T-cell (primary cell): ENCODE data around the gene ZSWIM8. TPM values are rescaled to one million over a fixed set of nuclear protein-coding genes. Genes with fewer than 3 reads are reported as not detected.

Source experiments
- ATAC-seq, 4 experiments: fragments of 200-7000 bp in 3 of 4; fragments of 150-1000 bp in 1 of 4; cut with Tn5 transposase; replicated peaks in 1 of 4; 1 replicate in 3 of 4; 2 replicates in 1 of 4; pipeline ENCODE4 v1.10.0; 2021; ENCODE audit warnings: moderate library complexity in 3 of 4, mild to moderate bottlenecking in 2 of 4, moderate number of reproducible peaks in 1 of 4
- CTCF ChIA-PET, 2 donors: fragments of 300-600 bp; sonication (Branson Sonifier 250); formaldehyde crosslinking; loops; one replicate each; lab custom pipeline; 2022; ENCODE audit warnings: antibody characterized with exemption in 2 of 2; lab: Charles Lee
- POLR2A ChIA-PET, 2 donors: fragments of 300-600 bp; sonication (Branson Sonifier 250); formaldehyde crosslinking; loops; one replicate each; lab custom pipeline; 2022; ENCODE audit warnings: antibody characterized with exemption in 2 of 2; lab: Charles Lee
- DNase-seq, 35 experiments: peaks; one replicate each; pipeline versions ENCODE4 v3.0.0 to v3.0.0-alpha.2; 2013 to 2023
- H3K27ac ChIP-seq: one replicate; pipeline ENCODE4 v1.5.1; 2013; ENCODE audit warnings: low read length
- H3K27me3 ChIP-seq, 2 experiments: replicated peaks in 1 of 2; 1 replicate in 1 of 2; 2 replicates in 1 of 2; pipeline versions ENCODE4 v1.6.1 to v1.7.0; 2013; ENCODE audit warnings: low read length in 1 of 2, mixed read lengths in 1 of 2; ENCODE audit not compliant: control insufficient read depth in 2 of 2, insufficient read depth in 2 of 2; ENCODE audit errors: extremely low read depth in 1 of 2
- H3K36me3 ChIP-seq, 2 donors: 1 replicate in 1 of 2; 2 replicates in 1 of 2; pipeline versions ENCODE4 v1.6.1 to v1.7.0; 2013; ENCODE audit warnings: low read length in 1 of 2; ENCODE audit not compliant: control insufficient read depth in 2 of 2, insufficient read depth in 1 of 2; ENCODE audit errors: extremely low read depth in 1 of 2
- H3K4me1 ChIP-seq, 2 experiments: 1 replicate in 1 of 2; 2 replicates in 1 of 2; pipeline versions ENCODE4 v1.6.1 to v1.7.0; 2013; ENCODE audit warnings: low read length in 2 of 2, mixed read lengths in 1 of 2; ENCODE audit not compliant: insufficient read depth in 2 of 2, control insufficient read depth in 1 of 2; ENCODE audit errors: extremely low read depth in 1 of 2
- H3K4me3 ChIP-seq, 2 donors: 1 replicate in 1 of 2; 2 replicates in 1 of 2; pipeline versions ENCODE4 v1.5.1 to v1.7.0; 2013; ENCODE audit warnings: mild to moderate bottlenecking in 2 of 2, low read length in 1 of 2, moderate library complexity in 1 of 2; ENCODE audit not compliant: control insufficient read depth in 1 of 2; ENCODE audit errors: extremely low read depth in 1 of 2
- H3K9me3 ChIP-seq: 2 replicates; pipeline ENCODE4 v1.7.0; 2013
- H3K27ac Mint-ChIP-seq, 2 donors: one replicate each; pipeline ENCODE4 v1.8.0; 2020 to 2021; ENCODE audit warnings: mild to moderate bottlenecking in 2 of 2, mixed read lengths in 2 of 2
- H3K27me3 Mint-ChIP-seq, 2 donors: one replicate each; pipeline ENCODE4 v1.8.0; 2021 to 2022; ENCODE audit warnings: mixed read lengths in 2 of 2
- H3K36me3 Mint-ChIP-seq: one replicate; pipeline ENCODE4 v1.8.0; 2021; ENCODE audit warnings: mixed read lengths
- H3K4me1 Mint-ChIP-seq, 3 donors: one replicate each; pipeline ENCODE4 v1.8.0; 2020 to 2022; ENCODE audit warnings: mixed read lengths in 3 of 3, mild to moderate bottlenecking in 1 of 3
- H3K4me3 Mint-ChIP-seq, 3 donors: one replicate each; pipeline ENCODE4 v1.8.0; 2020 to 2022; ENCODE audit warnings: mild to moderate bottlenecking in 3 of 3, mixed read lengths in 3 of 3, moderate library complexity in 3 of 3
- H3K9me3 Mint-ChIP-seq, 3 donors: one replicate each; pipeline ENCODE4 v1.8.0; 2020 to 2022; ENCODE audit warnings: mixed read lengths in 3 of 3
- WGBS: methylation state at CpG from one replicate; pipeline ENCODE4 v1.1.5; 2013; ENCODE audit warnings: missing lambda C conversion rate; ENCODE audit not compliant: insufficient coverage; 5-methylcytosine and 5-hydroxymethylcytosine counted together
- total RNA-seq, 35 experiments: library from RNA in 6 of 35; stranded (reverse) in 6 of 35; fragments of 120-200 nt in 1 of 35; gene quantifications; one replicate each; pipeline versions ENCODE4 v1.2.1 to v1.2.4 and lab custom pipeline; 2013 to 2026

ZSWIM8 gene
- total RNA-seq, 5 donors from 2014 or later (not counting 1 experiment from before 2014, with no cell fraction given) = 69.0 to 106 (median 90.8) TPM

DNA sequence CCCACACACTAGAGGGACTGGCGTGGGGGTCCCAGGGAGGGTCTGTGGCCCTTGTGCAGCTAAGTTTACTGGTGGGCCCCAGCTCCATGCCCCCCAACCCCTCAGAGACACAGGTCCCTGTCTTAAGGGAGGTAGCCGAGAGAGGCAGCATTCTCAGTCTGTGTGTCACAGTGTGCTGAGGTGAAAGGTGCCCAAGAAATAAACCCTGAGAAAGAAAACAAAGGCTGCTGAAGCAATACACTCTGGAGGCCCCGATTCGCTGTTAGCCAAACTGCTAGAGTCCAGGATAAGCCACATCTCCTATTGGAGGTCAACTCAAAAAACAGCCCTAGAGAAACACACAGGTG, 54.6 kb downstream of the ZSWIM8 start:
- DNase-seq = no peak
- Mint-ChIP-seq H3K9me3 (no peaks in the 10 kb centered on the region), H3K36me3 (peaks cover 43% of the 10 kb centered on the region), H3K4me3 (no peak overlapping the region), H3K4me1 (no peaks in the 10 kb centered on the region), H3K27me3 (no peaks in the 10 kb centered on the region), H3K27ac (no peak overlapping the region)
- no peaks in the 10 kb centered on the region for H3K27me3 ChIP-seq
- H3K9me3 ChIP-seq = no peaks in the 10 kb centered on the region
- H3K4me3 ChIP-seq = no peak overlapping the region
- ChIA-PET POLR2A (interaction anchor here (0.5 kb wide), 2 partner anchors 46 to 394 kb away, joined by 3 to 4 read pairs; no protein-coding TSS in a partner anchor), CTCF (no interaction called here)
- H3K36me3 ChIP-seq = peaks cover 26 to 88% of the 10 kb centered on the region in 2 donors
- no peaks in the 10 kb centered on the region for H3K4me1 ChIP-seq
- H3K27ac ChIP-seq = no peak overlapping the region
- no peak for ATAC-seq
- 100% methylated on average over 2 of the region's 4 CpGs for WGBS

GRCh38 chr10:73840403-73841060, 55.1 kb downstream of the ZSWIM8 start:
- peaks cover 44% of the 10 kb centered on the region for H3K36me3 Mint-ChIP-seq
- DNase-seq (no peak), ATAC-seq (no peak)
- no peak overlapping the region for H3K27ac ChIP-seq
- no peaks in the 10 kb centered on the region for H3K27me3 ChIP-seq
- H3K9me3 ChIP-seq = no peaks in the 10 kb centered on the region
- no peaks in the 10 kb centered on the region for H3K4me1 ChIP-seq
- ChIA-PET POLR2A (interaction anchor here in 1 of 2 donors (0.5 kb wide), 1 partner anchor 46 kb away, joined by 3 read pairs; no protein-coding TSS in a partner anchor), CTCF (no interaction called here)
- H3K4me3 Mint-ChIP-seq = no peak overlapping the region
- H3K4me1 Mint-ChIP-seq = no peaks in the 10 kb centered on the region
- H3K9me3 Mint-ChIP-seq = no peaks in the 10 kb centered on the region
- H3K36me3 ChIP-seq = peaks cover 25 to 89% of the 10 kb centered on the region in 2 donors
- no peak overlapping the region for H3K4me3 ChIP-seq
- no peaks in the 10 kb centered on the region for H3K27me3 Mint-ChIP-seq
- WGBS = 97% methylated on average over 10 of the region's 13 CpGs
- no peak overlapping the region for H3K27ac Mint-ChIP-seq

- Mint-ChIP-seq H3K4me1 (no peaks in the 10 kb centered on the region), H3K36me3 (peaks cover 47% of the 10 kb centered on the region)
- CTCF ChIA-PET = no interaction called here
Observed at GRCh38 chr10:73841061-73841421, 55.6 kb downstream of the ZSWIM8 start.

GRCh38 chr10:73841526-73842285, 56.3 kb downstream of the ZSWIM8 start:
- Histone ChIP-seq H3K27me3 (no peaks in the 10 kb centered on the region), H3K36me3 (peaks cover 28 to 93% of the 10 kb centered on the region in 2 donors), H3K27ac (no peak overlapping the region), H3K9me3 (no peaks in the 10 kb centered on the region), H3K4me1 (no peaks in the 10 kb centered on the region), H3K4me3 (no peak overlapping the region)
- ChIA-PET POLR2A (no interaction called here), CTCF (interaction anchor here in 1 of 2 donors (0.5 kb wide), 1 partner anchor 211 kb away, joined by 3 read pairs; no protein-coding TSS in a partner anchor)
- Mint-ChIP-seq H3K9me3 (no peaks in the 10 kb centered on the region), H3K27me3 (no peaks in the 10 kb centered on the region), H3K4me3 (no peak overlapping the region), H3K27ac (no peak overlapping the region), H3K36me3 (peaks cover 52% of the 10 kb centered on the region), H3K4me1 (no peaks in the 10 kb centered on the region)
- ATAC-seq = no peak
- no peak for DNase-seq
- 97% methylated on average over 6 of the region's 9 CpGs for WGBS

More at GRCh38 chr10:73841061-73841421, 55.6 kb downstream of the ZSWIM8 start:
- Mint-ChIP-seq H3K4me3 (no peak overlapping the region), H3K9me3 (no peaks in the 10 kb centered on the region), H3K27me3 (no peaks in the 10 kb centered on the region), H3K27ac (no peak overlapping the region)
- Histone ChIP-seq H3K27ac (no peak overlapping the region), H3K36me3 (peaks cover 27 to 93% of the 10 kb centered on the region in 2 donors), H3K27me3 (no peaks in the 10 kb centered on the region), H3K4me3 (no peak overlapping the region), H3K9me3 (no peaks in the 10 kb centered on the region), H3K4me1 (no peaks in the 10 kb centered on the region)
- DNase-seq (no peak), ATAC-seq (no peak)
- POLR2A ChIA-PET = no interaction called here
- 100% methylated on average over 3 of the region's 9 CpGs for WGBS

GRCh38 chr10:73842349-73842748, 56.9 kb downstream of the ZSWIM8 start:
- H3K4me1 ChIP-seq = no peaks in the 10 kb centered on the region
- H3K4me3 ChIP-seq = no peak overlapping the region
- Mint-ChIP-seq H3K4me1 (no peaks in the 10 kb centered on the region), H3K9me3 (no peaks in the 10 kb centered on the region), H3K4me3 (no peak overlapping the region), H3K27me3 (no peaks in the 10 kb centered on the region), H3K36me3 (peaks cover 52% of the 10 kb centered on the region), H3K27ac (no peak overlapping the region)
- DNase-seq (no peak), ATAC-seq (no peak)
- 97% methylated on average over 11 of the region's 11 CpGs for WGBS
- POLR2A ChIA-PET = no interaction called here
- no peaks in the 10 kb centered on the region for H3K9me3 ChIP-seq
- no peaks in the 10 kb centered on the region for H3K27me3 ChIP-seq
- CTCF ChIA-PET = no interaction called here
- H3K27ac ChIP-seq = no peak overlapping the region
- peaks cover 33 to 93% of the 10 kb centered on the region in 2 donors for H3K36me3 ChIP-seq

- DNase-seq = no peak
- CTCF ChIA-PET = interaction anchor here in 1 of 2 donors (1.4 kb wide), 1 partner anchor 37 kb away, joined by 7 read pairs; no protein-coding TSS in a partner anchor
- 100% methylated on average over 2 of the region's 5 CpGs for WGBS
- H3K9me3 Mint-ChIP-seq = no peaks in the 10 kb centered on the region
- no peak for ATAC-seq
- H3K36me3 Mint-ChIP-seq = peaks cover 57% of the 10 kb centered on the region
- Histone ChIP-seq H3K9me3 (no peaks in the 10 kb centered on the region), H3K27me3 (no peaks in the 10 kb centered on the region), H3K27ac (no peak overlapping the region), H3K4me3 (no peak overlapping the region), H3K4me1 (no peaks in the 10 kb centered on the region), H3K36me3 (peaks cover 40 to 93% of the 10 kb centered on the region in 2 donors)
- H3K4me1 Mint-ChIP-seq = no peaks in the 10 kb centered on the region
- no peaks in the 10 kb centered on the region for H3K27me3 Mint-ChIP-seq
- POLR2A ChIA-PET = no interaction called here
- peak overlapping the region in 1 of 2 donors; percentile 22 for H3K27ac Mint-ChIP-seq
- no peak overlapping the region for H3K4me3 Mint-ChIP-seq
Observed at GRCh38 chr10:73843261-73843660, 57.9 kb downstream of the ZSWIM8 start.
